HG02852 (cell line): Measurements from ENCODE around the gene CHST14.
A peak's percentile ranks its signal among the peaks of the same experiment; 100 is the strongest.

ENCODE experiments used
- ATAC-seq: cut with Tn5 transposase; IDR thresholded peaks from one replicate; pipeline ENCODE4 v1.9.1; 2021; ENCODE audit warnings: mild to moderate bottlenecking, moderate library complexity; ENCODE audit not compliant: unreplicated experiment

CHST14 gene

GRCh38 chr15:40461958-40462357 lies 8.8 kb upstream of the CHST14 start:
- no peak for ATAC-seq

DNA sequence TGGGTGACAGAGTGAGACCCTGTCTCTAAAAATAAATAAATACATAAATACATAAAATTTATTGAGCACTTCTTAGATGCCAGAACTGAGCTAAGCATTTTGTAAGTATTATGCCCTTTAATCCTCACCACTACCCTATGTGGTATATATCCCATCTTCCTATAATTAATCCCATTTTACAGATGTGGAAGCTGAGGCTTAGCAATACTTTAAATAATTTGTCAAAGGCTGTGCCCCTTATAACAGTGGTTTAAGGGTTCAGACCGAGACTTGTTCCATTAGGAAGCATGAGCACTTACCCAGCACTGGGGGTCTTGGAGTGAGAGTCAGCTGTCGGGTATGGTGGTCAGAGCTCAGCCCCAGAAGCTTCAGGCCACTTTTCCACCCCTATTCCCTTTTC lies 7.5 kb upstream of the CHST14 start:
- ATAC-seq, result no peak

- no peak for ATAC-seq
These were observed 6.8 kb upstream of the CHST14 start for GRCh38 chr15:40463886-40464545.

GRCh38 chr15:40464595-40465185 lies 6.1 kb upstream of the CHST14 start:
- ATAC-seq, result no peak

DNA sequence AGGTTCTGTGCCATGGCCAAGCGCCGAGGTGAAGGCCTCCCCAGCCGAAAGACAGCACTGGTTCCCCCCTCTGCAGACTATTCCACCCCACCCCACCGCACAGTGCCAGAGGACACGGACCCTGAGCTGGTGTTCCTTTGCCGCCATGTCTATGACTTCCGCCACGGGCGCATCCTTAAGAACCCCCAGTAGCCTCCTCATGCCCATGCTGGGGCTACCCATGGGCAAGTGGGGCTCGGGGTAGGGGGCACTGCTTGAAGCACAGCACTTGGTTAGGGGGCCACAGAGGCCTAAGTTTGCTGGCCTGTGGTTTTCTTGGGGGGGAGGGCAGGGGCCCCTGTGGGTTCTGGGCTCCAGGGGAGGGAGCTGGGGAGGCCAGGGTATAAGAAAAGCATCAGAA lies 4.8 kb upstream of the CHST14 start:
- ATAC-seq, result no peak

- ATAC-seq, result no peak
These were observed 4.1 kb upstream of the CHST14 start for GRCh38 chr15:40466426-40467260.

- ATAC-seq, result no peak
These were observed 3.5 kb upstream of the CHST14 start for GRCh38 chr15:40467261-40467615.

- ATAC-seq, result no peak
These were observed 1.9 kb upstream of the CHST14 start for GRCh38 chr15:40468898-40469331.

DNA sequence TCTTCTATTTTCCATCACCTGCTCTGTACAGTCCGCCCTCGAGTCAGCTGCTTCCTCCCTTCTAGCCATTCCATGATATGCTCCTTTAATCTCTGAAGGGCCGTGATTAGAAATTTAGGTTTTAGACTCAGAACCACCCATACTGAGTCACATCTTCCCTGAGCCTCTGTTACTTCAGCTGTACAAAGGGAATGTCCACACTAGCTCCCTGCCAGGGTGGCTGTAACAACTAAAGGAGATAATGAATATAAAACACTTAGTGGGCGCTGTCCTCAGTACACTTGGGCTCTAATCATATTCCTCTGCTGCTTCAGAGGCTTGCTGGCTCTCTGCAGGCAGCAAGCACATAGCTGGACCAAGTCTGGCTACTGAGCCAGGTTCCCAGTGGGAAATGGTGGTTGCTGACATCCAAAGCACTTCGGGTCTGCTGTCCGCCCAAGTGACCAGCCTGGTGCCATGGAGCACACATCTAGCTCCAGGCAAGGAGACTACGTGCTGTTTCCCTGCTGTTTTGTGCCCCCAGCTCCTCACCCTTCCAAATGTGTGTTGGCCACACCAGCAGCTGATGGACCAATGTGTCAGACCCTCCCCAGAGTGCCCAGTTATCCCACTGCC lies 901 bp upstream of the CHST14 start:
- ATAC-seq, result no peak

GRCh38 chr15:40471105-40471807 lies 472 bp downstream of the CHST14 start:
- peak; percentile 43 for ATAC-seq

DNA sequence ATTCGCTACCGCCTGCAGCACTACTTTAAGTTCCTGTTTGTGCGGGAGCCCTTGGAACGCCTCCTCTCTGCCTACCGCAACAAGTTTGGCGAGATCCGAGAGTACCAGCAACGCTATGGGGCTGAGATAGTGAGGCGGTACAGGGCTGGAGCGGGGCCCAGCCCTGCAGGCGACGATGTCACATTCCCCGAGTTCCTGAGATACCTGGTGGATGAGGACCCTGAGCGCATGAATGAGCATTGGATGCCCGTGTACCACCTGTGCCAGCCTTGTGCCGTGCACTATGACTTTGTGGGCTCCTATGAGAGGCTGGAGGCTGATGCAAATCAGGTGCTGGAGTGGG lies 995 bp downstream of the CHST14 start:
- peak; percentile 15 for ATAC-seq

DNA sequence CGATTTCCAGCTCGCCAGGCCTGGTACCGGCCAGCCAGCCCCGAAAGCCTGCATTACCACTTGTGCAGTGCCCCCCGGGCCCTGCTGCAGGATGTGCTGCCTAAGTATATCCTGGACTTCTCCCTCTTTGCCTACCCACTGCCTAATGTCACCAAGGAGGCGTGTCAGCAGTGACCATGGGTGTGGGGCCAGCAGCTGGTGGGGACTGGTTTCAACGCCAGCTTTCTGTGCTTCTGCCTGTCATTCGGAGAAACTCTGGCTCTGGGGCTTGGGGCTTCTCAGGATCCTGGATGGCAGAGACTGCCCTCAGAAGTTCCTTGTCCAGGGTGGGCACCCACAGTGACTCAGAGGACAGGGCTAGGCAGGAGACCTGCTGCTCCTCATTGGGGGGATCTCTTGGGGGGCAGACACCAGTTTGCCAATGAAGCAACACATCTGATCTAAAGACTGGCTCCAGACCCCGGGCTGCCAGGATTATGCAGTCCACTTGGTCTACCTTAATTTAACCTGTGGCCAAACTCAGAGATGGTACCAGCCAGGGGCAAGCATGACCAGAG lies 1.5 kb downstream of the CHST14 start:
- ATAC-seq, result no peak

DNA sequence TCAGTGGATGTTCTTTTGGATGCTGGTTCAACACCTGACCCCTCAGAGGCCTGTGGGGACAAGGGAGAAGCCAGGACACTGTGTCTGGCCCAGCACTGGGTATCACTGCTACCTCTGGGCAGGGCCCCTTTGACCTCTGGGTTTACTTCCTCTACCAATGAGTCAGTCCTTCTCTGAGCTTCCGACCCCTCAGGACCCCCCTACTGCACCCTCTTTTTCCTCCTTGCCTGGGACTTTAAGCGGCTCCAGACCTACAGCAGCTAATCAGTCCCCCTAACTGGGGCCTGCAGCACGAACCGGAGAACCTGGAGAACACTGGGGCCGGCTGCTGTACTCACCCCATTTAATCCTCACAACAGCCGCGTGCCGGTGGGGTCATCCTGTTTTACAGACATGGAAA lies 3.8 kb downstream of the CHST14 start:
- no peak for ATAC-seq

DNA sequence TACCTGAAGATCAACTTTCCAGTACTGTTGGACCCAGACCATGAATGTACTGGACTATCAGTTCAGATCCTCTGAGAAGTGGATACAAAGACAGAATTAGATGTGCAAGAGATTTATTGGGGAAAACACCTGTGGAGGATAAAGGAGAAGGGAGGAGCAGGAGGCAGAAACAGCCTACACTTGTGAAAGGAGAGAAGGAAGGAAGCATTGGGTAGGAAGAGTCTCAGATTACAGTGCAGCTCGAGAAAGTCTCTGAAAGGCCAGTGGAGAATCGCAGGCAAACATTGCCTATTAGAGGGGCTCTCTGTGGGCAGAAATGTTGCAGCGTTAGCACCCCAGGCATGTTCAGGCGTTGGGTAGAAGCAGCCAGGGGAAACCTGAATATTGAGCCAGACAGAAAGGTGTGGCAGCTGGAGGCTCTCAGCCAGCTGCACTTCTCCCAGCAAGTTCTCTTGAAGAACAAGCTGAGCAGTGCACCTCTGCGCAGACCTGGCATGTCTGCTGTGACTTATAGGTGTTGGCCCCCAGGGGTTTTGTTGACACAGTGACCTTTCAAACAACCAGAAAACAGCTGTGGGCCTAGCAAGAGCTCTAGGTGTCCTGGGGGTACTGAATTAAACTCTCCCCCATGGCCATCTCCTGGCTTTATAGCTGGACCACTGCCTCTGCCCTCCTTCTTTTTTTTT lies 7.0 kb downstream of the CHST14 start:
- ATAC-seq, result no peak

DNA sequence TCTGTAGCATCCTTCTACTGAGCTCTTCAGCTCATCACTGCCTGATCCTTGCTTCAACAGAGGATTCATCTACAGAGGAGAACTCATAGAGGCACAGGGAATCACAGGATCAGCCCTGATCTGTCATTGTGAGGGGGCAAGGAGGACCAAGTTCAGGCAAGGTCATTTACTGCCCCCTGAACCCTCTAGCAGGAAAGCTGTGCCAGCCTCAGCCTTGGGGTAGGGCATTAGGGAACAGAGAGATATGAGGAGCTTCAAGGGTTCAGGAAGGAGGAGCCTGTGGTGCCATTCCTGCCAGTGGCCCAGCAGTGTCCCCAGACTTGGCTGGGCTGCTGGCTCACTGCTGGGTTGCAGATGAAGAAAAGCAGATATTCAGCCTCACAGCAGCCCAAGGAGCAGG lies 8.2 kb downstream of the CHST14 start:
- no peak for ATAC-seq

DNA sequence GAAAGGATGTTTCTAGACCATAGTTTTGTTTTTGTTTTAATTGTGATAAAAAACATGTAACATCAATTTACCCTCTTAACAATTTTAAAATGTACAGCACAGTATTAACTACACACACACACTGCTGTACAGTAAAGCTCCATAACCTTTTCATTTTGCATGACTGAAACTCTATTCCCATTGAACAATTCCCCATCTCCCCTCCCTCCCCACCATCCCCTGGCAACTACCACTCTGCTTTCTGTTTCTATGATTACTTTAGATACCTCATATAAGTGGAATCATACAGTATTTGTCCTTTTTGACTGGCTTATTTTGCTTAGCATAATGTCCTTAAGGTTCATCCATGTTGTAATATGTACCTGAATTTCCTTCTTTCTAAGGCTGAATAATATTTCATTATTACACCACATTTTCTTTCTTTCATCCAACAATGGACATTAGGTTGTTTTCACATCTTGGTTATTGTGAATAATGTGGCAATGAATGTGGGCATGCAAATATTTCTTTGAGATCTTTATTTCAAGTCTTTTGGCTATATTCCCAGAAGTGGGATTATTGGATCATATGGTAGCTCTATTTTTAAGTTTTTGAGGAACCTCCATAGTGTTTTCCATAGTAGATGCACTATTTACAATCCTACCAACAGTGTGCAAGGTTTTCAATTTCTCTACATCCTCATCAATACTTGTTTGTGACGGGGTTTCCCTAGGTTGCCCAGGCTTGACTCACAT lies 10.7 kb downstream of the CHST14 start:
- no peak for ATAC-seq

GRCh38 chr15:40483919-40484318 lies 13.1 kb downstream of the CHST14 start:
- ATAC-seq, result no peak

DNA sequence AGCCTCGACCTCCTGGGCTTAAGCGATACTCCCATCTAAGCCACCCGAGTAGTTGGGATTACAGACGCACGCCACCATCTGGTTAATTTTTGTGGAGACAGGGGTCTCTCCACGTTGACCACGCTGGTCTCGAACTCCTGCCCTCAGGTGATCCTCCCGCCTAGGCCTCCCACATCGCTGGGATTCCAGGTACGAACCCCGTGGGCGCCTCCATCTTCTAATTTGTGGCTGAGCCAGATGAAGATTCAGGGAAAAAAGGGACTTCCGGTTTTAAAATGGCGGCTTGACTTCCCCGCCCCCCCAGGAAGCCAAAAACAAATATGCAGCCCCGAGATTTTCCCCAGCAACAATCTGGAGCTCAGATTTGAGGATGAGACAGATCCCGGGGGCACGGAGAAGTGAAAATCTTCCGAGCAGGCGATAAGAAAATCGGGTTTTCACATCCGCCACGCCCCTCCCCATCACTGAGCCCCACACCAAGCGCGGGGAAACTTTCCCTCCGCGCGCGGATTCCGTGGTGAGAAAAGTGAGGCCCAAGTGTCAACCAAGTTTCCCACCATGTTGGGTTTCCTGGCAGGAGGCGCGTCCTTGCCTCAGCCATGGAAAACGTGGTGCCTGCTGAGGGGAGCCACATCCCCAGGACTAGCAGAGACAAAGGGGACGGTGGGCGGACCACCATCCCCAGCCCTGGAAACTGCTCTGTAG lies 15.4 kb downstream of the CHST14 start:
- ATAC-seq, result no peak
